Measurements from ENCODE around the gene ALKBH8.

The ALKBH8 gene

GRCh38 chr11:107457205-107457557, 108.4 kb downstream of the ALKBH8 start:
- peak overlapping the region; percentile 80 for H3K9ac ChIP-seq (ENCODE audit: low read depth, low read length)

GRCh38 chr11:107453594-107454286, 111.8 kb downstream of the ALKBH8 start:
- no peaks in the 10 kb centered on the region for H3K9me3 ChIP-seq (ENCODE audit: control insufficient read depth, insufficient read depth, low read length)
- no peak overlapping the region for H3K4me3 ChIP-seq (ENCODE audit: low read depth, low read length)
- H3K4me1 ChIP-seq (ENCODE audit: control insufficient read depth, insufficient read depth, low read length): no peaks in the 10 kb centered on the region
- H3K9ac ChIP-seq (ENCODE audit: low read depth, low read length): no peak overlapping the region
- H3K36me3 ChIP-seq (ENCODE audit: control insufficient read depth, insufficient read depth, low read length): no peaks in the 10 kb centered on the region
- no peaks in the 10 kb centered on the region for H3K27me3 ChIP-seq (ENCODE audit: control insufficient read depth, insufficient read depth, low read length)

More at GRCh38 chr11:107457205-107457557, 108.4 kb downstream of the ALKBH8 start:
- no peaks in the 10 kb centered on the region for H3K27me3 ChIP-seq (ENCODE audit: control insufficient read depth, insufficient read depth, low read length)
- no peaks in the 10 kb centered on the region for H3K4me1 ChIP-seq (ENCODE audit: control insufficient read depth, insufficient read depth, low read length)
- H3K9me3 ChIP-seq (ENCODE audit: control insufficient read depth, insufficient read depth, low read length): no peaks in the 10 kb centered on the region
- H3K36me3 ChIP-seq (ENCODE audit: control insufficient read depth, insufficient read depth, low read length): no peaks in the 10 kb centered on the region
- H3K4me3 ChIP-seq (ENCODE audit: low read depth, low read length): peak overlapping the region; percentile 83
